T follicular helper cell (primary cell): ENCODE results near the gene RASIP1.

Source experiments
- DNase-seq: peaks from one replicate; pipeline ENCODE4 v3.0.0-alpha.2; 2020; ENCODE audit warnings: low read depth

The RASIP1 gene

GRCh38 chr19:48755084-48755641, 14.8 kb upstream of the RASIP1 start, which contains the start of gene FGF21:
FGF21 (plus strand) TSS chr19:48755524; CDS start chr19:48756237, 713 bp downstream.
- no peak for DNase-seq

GRCh38 chr19:48752496-48753365, 12.3 kb upstream of the RASIP1 start, which contains the start of gene FUT1:
FUT1 (minus strand) TSS chr19:48752641; CDS start chr19:48751281, 1,360 bp downstream.
- no peak for DNase-seq

GRCh38 chr19:48751845-48752495, 11.6 kb upstream of the RASIP1 start:
- no peak for DNase-seq

GRCh38 chr19:48750771-48751504, 10.5 kb upstream of the RASIP1 start:
- DNase-seq, result no peak

- no peak for DNase-seq
These were observed 9.9 kb upstream of the RASIP1 start for GRCh38 chr19:48750351-48750750.

- no peak for DNase-seq
These were observed 9.3 kb upstream of the RASIP1 start for GRCh38 chr19:48749571-48750198.

- no peak for DNase-seq
These were observed 6.5 kb upstream of the RASIP1 start, which contains the start of gene IZUMO1 for GRCh38 chr19:48746738-48747575. IZUMO1 (minus strand) TSS chr19:48746909; CDS start chr19:48745859, 1,050 bp downstream.

GRCh38 chr19:48746110-48746509, 5.7 kb upstream of the RASIP1 start:
- DNase-seq, result no peak

- peak; percentile 45 for DNase-seq
These were observed 5.0 kb upstream of the RASIP1 start for GRCh38 chr19:48745208-48745995.

GRCh38 chr19:48742096-48742495, 1.7 kb upstream of the RASIP1 start:
- no peak for DNase-seq

- DNase-seq, result no peak
These were observed 954 bp upstream of the RASIP1 start for GRCh38 chr19:48741129-48741999.

GRCh38 chr19:48739404-48740163, 826 bp downstream of the RASIP1 start:
- no peak for DNase-seq

- DNase-seq, result peak; percentile 88
These were observed 1.6 kb downstream of the RASIP1 start for GRCh38 chr19:48738557-48739403.

GRCh38 chr19:48737360-48737998, 2.9 kb downstream of the RASIP1 start:
- no peak for DNase-seq

GRCh38 chr19:48735031-48735615, 5.3 kb downstream of the RASIP1 start:
- no peak for DNase-seq

- DNase-seq, result no peak
These were observed 5.8 kb downstream of the RASIP1 start for GRCh38 chr19:48734625-48735024.
